HG03457 (cell line): ENCODE measurements around the gene ELMO1.
"Not testable (repeated sequence)": the region's sequence is repeated elsewhere in the genome, so short reads cannot be mapped to it uniquely, and the experiment has no call there.

Experiments
- ATAC-seq: cut with Tn5 transposase; IDR thresholded peaks from one replicate; pipeline ENCODE4 v1.9.1; 2021; ENCODE audit warnings: moderate number of reproducible peaks; ENCODE audit not compliant: unreplicated experiment

The ELMO1 gene

DNA sequence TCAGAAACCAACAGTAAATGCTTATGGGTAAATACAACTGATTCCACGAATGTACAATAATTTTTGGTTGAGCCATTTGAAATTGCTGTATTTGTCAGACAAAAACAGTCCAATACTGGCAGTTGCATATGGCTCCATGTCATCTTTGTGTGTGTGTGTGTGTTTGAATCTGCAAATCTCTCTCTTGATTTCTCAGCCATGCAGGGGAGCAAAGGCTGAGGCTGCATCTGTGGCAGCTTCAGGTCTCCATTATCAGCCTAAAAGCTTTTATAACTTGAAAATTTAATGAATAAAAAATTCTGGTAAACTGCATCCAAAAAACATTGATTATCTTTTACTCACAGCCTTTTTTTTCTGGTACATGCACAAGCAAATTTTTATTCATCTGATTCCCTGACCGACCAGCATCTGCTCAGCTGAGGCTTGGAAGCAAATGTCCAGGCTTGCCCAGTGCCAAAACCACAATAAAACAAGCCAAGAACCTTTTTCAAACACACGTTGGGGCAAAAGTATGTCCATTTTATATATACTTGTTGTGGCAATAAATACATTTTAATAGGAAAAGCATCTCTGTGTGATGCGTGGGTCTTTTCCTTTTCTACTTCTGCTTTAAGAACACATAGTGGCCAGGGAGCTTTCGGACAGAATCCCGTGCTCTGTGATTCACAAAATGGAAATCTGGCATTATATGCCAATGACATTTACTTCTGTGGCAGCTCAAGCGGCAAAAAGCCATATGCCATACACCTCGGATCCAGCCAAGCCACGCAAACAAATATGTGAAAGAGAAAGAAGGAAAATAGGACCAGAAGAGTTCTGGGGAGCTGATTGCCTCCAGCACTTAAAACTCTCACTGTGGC lies 448.8 kb downstream of the ELMO1 start:
- ATAC-seq, result no peak

DNA sequence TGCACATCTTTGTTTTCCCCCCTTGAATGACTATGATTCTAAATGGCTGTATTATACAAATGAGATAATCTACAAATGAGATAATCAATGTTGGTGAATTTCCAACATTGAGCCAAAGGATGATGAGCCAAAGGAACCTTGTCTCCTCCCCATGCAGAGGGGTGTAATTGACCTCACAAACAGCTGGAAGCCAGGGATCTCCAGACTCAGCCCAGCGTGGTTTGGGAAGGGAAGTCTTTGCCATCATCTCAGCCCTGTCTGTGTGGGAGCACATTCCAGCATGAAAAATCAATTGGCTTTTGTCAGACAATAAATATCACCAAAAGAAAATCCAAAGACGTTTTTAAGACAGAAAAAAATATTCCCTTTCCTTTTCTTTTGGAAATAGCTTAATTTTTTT lies 452.9 kb downstream of the ELMO1 start:
- no peak for ATAC-seq

DNA sequence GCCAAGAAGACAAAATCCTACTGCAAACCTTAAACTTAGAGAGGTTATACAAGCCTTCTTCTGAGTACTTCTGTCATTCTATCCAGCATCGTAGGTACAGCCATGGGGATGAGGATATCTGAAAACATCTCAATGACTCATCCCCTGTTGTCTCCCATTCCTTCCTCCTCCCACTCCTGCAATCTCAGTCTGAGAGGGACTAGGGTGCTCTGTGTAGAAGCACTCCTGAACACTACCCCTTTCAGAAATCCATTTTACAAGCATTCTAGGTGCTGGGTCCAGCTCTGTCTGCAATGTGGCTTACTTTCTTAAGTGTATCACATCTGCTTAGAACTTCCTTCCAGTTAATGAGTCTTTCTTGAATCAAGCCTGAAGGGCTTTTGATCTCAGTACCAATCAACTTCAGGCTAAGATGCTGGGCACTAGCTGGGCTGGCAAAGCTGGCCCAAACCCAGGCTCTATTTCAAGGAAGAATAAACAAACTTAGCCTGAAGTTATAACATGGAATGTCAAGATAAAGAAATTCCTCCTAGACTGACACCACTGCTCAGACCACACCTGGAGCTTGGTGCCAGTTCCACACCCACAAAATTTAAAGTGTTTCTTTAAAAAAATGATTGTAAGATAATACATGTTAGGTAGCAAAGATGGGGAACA lies 454.1 kb downstream of the ELMO1 start:
- ATAC-seq, result no peak

DNA sequence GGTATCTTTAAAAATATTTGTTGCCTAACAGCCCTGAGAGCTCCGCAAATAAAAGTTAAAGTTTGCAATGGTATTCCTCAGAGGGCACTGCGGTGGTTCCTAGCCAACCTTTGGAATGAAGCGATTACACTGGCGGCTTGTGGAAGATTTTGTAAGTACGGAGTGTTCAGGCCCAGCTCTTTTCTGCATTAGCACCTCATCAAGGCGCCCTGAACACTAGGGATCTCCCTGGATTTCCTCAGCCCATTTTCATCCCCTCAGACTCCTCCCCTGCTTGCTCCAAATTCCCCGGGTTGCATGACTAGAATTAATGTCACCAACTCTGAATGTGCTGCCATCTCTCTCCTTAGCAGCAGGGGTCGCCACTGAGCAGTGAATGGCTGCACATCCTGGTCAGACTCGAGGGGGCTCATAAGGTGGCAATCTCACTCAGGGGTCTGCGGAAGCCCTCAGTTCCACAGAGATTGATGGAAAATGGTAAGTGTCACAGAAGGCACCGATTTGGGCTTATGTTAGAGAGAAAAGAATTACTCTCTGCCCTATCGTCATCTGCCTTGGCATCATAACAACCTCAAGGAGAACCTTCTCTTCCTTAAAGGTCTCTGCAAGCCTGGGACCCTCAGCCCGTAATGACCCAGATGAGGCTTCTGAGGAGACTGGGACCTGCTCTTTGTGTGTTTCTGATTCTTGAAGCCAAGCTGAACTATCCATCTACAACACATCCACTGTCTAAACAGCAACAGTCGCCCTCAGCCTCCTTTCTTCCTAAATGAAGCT lies 461.5 kb downstream of the ELMO1 start:
- no peak for ATAC-seq

DNA sequence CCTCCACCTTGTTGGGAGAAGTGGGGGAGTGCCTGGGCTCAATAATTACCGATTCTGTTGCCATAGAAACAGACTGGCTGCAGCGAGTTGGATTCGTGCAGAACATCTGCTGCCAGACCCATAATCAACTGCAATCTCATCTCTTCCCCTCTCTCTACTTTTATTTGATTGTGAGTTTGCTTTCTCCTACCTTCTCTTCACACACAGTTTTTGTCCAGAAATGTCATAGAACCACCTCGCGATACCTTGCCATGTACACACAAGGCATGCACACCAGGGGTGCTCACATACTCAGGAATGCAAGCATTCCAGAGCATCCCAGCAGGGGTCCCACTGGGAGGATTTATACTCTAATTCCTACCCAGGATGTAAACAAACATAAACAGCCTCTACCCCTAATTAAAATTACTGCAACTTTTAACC lies 462.1 kb downstream of the ELMO1 start:
- ATAC-seq, result no peak

DNA sequence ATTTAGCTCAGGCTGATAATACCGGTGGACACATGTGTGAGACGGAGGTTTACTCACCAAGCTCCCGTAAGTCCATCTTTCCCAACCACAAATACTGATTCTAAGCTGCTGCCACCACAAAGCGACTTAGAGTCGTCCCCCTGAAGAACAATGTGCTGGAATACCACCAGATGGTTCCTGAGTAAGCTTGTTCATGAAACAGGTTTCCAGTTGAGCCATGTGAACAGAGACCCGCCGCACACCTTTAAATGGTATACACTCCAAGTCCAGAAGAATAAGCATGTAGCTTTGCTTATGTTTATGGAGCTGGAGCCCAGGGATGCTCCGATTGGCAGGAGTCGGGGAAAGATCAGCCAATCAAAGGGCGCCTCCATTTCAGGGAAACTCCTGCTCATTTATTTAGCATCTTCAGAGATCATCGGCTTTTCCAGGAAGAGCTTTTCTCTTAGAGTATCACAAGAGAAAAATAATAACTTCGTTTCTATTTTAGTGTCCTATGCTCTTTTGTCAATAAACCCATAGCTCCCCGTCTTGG lies 462.7 kb downstream of the ELMO1 start:
- no peak for ATAC-seq

DNA sequence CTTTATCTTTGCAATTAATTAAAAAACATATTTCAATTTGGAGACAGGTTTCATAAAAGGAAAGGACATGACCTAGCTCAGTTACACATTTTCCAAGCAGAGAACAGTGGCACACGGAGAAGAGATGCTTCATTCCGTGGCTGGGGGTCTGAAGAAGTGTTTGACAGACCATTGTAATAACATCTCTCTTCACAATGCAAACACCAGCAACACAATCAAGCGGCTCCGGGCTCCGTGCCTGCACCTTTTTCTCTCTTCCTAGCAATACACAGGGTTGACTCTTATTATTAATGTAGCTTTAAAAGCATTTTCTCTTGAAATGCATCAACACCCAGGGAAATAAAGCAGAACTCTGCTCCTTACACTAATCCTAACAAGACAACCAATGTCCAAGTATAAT lies 463.3 kb downstream of the ELMO1 start:
- ATAC-seq, result no peak

DNA sequence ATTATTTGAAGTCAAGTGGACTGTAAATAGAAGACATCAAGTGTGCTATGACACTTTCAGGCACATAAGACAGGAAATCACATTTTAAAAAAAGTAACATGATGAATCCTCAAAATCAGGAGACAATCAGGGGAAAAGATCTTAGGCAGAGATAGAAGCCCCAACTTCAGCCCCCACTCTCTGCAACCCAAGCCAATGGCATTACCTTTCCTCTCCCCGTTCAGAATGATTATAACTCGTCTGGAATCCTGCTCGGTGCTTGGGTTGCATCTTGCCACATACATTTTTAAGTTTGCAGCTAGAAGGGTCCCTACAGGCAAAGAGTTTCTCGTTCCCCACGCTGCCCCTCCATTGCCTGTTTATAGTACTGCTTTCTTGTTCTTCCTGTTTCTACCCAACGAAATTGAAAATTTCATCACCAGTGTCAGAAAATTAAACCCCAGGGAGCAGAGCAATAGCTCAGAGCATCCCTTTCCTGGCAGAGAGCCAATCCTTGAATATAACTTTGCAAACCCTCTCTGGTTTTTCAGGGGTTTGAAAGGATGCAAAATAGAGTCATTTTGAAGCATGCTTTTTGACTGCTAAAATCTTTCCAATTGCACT lies 463.9 kb downstream of the ELMO1 start:
- no peak for ATAC-seq

DNA sequence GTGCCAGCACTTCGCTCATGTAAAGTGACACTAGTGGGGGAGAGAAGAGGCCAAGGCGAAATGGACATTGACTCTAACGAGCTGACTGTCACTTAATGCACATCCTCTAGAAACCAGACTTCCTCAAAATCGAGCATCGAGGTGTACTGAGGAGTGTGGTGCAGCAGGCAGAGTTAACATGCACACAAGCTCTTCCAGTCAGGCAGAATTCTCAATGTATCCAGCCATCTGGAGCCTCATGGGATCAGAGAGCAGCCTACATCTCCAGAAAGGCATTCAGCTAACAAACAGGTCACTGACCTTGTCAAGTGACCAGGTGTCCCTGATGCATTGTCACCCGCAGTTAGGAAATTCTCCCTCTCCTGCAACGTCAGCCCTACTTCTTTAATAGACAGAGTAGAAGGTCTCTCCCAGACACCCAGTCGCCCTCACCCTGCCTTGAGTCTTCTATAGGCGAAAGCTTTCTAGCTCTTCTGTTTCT lies 464.6 kb downstream of the ELMO1 start:
- no peak for ATAC-seq

DNA sequence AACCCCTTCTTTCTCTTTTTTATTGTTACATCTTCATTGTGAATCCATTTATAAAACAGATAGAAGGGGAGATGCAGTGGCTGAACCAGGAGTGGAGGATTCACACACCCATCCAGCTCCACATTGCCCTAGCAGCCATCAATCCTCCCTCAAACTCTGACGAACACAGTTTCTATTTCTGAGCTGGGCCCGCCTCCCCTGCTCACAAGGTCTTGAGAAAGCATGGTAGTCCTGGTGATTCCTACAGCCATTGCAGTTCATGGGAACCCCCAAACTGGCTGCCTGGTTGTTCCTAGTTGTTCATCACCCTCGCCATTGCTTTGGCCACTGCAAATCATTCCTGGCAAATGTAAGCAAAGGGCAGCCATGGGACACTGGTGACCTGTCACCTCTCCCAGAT lies 465.9 kb downstream of the ELMO1 start:
- ATAC-seq, result no peak

DNA sequence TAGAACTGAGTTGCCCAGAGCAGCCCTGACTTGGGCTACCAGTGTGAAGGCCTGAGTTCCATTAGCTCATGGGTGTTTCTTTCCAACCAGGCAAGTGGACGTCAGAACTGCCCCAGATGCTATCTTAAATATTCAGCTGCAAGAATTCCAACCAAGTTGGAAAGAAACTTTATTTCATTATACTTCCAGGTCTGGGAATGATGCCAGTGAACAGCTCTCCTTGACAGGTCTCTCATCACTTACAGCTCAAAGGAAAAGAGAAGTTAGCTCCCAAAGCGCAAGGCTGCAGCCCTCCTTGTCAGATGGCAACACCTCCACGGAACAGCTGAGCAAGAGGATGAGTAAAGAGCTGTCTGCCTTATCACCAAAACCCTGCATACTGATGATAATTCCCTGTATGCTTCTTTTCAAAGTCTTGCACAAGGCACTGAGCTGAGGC lies 468.8 kb downstream of the ELMO1 start:
- ATAC-seq, result no peak

DNA sequence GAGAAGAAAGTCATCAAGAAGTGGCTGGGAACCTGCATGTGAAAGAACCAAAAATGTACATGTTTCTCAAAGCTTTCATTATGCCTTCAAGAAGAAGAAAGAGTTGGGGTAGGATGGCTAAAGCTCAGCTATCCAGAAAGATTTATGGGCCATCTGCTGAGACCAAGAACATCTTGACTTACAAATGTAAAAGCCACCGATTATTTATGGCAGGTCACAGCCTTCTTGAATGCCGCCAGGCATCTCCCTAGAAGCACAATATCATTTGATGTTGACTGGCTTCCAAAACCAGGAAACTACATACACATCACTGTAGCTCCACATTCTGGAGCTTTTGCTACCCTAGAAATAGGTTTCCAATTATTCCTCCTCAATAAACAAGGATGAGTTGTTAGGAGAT lies 470.2 kb downstream of the ELMO1 start:
- no peak for ATAC-seq

DNA sequence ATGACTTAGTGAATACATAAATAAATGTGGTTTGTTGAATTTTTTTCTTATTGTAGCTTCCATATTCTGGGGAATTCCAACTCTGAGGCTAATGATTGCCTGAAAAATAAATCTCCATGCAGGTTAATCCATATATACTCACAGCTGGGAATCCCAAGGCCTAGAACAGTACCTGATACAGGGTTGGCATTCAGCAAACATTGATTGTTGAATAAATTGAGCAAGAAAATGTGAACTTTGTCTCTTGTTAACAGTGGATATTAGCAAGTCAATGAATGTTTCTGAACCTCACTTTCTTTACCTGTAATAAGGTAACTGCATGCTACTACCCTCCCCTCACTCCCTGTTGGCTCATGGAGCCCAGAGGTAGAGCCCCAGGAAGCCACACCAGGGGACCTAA lies 470.8 kb downstream of the ELMO1 start:
- no peak for ATAC-seq

DNA sequence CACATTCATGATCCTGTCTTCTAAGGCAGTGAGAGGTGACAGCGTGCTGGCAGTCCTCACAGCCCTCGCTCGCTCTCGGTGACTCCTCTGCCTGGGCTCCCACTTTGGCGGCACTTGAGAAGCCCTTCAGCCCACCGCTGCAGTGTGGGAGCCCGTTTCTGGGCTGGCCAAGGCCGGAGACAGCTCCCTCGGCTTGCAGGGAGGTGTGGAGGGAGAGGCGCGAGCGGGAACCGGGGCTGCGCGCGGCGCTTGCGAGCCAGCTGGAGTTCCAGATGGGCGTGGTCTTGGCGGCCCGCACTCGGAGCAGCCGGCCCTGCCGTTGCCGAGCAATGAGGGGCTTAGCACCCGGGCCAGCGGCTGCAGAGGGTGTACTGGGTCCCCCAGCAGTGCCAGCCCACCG lies 475.1 kb downstream of the ELMO1 start:
- not testable (repeated sequence) for ATAC-seq

DNA sequence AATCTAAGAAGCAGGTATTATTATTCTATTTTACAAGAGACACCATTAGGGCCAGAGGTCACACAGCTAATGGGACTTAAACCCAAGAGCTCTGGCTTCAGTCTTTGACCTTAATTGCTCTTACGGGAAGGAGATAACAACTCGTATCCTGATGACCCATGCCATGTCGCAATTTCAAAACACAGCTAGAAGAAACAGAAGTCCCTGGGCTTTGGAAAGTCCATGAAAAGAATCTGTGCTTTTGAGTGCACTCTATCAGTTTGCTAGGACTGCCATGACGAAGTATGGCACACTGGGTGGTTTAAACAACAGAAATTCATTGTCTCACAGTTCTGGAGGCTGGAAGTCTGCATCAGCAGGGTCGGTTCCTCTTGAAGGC lies 476.5 kb downstream of the ELMO1 start:
- no peak for ATAC-seq

DNA sequence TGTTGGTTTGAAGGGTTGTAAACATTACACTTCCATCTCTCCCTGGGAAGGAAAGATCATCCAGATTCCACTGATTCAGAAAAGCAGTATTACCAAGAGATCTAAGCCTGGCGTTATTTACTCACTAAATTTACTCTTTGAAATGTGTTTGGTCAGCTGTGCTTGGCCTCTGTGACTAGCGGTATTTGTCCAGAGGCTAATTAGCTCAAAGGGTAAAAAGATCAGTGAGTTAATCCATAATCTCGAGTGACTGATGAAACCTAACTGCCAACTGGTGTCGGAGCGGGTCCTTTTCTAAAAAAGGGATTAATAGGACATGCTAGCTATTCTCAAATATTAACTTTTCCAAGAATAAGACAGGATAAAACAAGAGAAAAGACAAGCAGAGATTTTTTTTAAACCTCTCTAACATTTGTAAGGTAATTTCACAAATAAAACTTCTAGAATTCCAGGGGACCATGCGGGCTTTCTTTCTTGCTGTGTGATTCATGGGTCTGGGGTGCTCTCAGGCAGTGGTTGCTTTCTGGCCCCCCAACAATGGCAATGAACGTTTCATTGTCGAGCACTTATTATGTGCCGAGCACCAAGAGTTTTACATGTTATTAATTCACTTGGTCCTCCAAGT lies 477.0 kb downstream of the ELMO1 start:
- no peak for ATAC-seq

DNA sequence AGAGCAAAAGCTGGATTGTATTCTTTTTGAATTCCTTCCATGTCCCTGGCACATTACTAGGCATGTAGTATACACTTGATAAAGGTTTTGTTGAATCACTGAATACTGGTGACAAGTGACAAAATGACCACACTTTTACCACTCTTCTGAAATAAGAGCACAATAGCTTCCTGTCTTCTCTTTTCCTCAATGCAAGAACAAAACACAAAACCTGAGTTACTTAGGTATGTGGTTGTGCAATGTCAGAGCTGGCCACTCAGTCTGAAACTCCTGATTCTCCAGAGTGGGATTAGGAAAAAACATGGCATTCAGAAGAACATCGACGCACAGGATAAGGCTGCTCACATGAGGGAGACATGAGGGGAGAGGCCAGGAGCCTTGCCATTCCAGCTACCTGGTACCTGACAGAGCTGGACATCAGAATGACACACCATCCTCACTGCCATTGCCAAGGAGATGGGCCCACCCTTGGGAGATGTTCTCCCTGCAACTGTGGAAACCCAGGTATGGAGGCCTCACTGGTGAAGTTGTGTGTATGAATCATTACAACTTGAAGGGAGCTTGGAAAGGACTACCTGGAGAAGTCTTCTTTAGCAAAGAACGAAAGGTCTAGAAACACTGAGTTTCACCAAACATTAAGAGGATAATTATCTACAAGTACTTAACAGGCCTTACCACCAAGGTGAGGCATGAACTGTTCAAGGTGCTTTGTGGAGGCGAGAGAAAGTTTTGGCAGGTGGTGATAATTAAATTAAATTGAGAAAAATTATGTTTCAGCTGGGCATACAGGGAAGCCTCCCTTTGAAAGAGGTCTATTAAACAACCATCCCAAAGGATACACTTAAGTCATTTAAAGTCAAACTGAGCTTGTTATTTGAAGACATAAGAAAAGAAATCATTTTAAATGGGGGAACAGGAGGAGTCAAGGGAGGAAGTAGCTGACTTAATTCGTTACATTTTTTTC lies 477.8 kb downstream of the ELMO1 start:
- ATAC-seq, result no peak

DNA sequence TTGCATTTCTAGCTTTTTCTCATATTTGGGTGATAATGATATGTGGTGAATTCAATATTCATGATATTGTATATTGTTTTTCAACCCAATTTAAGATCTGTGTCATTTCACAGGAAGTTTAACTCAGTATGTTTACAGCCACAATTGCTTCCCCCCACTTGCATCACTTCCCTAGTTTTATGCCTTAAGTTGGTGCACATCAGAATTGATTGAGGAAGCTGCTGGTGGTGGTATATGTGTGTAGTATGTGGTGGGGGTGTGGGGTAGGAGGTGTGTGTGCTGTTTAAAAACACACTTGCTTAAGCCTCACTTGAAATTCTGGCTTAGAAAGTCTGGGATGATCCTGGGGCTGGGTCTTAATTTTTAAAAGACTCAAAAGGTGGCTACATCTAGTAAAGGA lies 479.3 kb downstream of the ELMO1 start:
- no peak for ATAC-seq

DNA sequence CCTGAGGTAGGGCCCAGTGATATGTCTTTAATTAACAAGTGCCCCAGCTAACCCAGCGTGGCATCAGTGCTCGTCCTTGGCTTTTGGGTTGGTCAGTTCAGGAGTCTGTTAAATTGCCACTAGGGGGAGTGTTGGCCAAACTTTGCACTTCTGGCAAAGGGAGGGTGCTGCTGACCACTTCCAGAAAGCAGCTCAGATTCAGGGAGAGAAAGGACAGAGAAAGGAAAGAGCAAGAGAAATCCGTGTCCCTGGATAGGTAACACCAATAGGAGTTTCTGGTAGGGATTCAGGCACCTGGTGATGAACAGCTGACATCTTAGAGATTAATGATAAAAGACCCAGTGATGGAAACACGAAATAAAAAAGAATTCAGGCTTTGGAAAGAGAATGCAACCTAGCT lies 481.3 kb downstream of the ELMO1 start:
- peak; percentile 61 for ATAC-seq
